GM12873 (cell line): Measurements from ENCODE around the gene UVSSA.

Experiments used
- TF ChIP-seq, protein P1 (sequence below): IDR thresholded peaks from 2 replicates; pipeline ENCODE4 v1.5.1; 2012; ENCODE audit warnings: low read depth, mild to moderate bottlenecking, moderate library complexity, low read length, control low read depth; ENCODE audit not compliant: insufficient read depth; ENCODE audit errors: missing control alignments

The UVSSA gene

DNA sequence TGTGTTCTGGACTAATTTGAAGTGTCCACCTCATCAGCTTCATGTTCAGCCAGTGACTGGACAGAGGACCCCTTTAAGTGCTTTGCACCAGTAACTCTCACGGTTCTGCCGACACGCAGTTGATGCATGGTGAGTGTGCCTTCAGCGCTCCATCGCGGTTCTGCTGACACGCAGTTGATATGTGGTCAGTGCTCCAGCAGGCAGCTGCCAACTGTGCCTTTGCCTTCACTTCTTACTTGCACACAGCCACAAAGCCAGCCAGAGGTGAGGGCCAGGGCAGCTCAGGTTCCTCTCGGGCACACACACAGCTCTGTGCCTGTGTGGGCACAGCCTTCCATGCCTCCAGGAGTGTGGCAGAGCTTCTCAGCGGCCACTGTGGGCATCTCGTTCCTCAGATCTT lies 46.9 kb downstream of the UVSSA start:
- TF ChIP-seq, protein P1, sequence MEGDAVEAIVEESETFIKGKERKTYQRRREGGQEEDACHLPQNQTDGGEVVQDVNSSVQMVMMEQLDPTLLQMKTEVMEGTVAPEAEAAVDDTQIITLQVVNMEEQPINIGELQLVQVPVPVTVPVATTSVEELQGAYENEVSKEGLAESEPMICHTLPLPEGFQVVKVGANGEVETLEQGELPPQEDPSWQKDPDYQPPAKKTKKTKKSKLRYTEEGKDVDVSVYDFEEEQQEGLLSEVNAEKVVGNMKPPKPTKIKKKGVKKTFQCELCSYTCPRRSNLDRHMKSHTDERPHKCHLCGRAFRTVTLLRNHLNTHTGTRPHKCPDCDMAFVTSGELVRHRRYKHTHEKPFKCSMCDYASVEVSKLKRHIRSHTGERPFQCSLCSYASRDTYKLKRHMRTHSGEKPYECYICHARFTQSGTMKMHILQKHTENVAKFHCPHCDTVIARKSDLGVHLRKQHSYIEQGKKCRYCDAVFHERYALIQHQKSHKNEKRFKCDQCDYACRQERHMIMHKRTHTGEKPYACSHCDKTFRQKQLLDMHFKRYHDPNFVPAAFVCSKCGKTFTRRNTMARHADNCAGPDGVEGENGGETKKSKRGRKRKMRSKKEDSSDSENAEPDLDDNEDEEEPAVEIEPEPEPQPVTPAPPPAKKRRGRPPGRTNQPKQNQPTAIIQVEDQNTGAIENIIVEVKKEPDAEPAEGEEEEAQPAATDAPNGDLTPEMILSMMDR: no peak

DNA sequence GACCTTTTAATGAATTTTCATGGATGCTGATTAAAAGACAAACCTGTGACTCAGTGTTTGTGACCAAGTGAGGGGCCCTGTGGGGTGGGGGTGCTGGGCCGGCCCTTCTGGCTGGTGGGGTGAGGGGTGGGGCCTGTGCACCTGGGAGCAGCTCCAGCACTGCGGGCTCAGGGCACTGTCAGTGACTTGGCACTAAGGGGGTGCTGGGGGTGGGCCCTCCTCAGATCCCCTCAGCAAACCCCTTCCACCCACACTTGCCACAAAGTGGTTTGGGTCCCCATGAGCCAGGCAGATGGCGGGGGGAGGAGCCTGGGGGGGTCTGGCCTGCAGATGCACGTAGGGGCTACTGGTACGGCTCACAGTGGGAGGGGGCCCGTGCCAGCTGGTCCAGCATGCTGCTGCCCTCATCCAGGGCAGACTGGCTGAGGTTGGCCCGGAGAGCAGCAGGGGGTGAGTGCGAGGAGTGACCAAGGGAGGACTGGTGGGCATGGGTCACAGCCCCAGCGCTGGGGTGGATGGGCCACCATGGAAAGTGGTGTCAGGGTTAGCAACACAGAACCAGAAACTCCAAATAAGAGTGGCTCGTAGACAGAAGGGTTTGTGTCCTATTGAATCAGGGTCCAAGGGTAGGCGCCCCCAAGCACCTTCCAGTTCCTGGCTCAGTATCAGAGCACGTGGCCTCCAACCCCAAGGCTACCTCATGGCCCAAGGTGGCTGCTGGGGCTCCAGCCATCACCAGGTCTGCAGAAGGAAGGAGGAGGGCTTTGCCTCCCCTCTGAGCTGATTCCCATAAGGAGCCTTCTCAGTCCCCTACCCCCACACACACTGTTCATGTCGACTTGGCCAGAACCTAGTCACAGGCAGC lies 49.2 kb downstream of the UVSSA start:
- TF ChIP-seq, protein P1: no peak

DNA sequence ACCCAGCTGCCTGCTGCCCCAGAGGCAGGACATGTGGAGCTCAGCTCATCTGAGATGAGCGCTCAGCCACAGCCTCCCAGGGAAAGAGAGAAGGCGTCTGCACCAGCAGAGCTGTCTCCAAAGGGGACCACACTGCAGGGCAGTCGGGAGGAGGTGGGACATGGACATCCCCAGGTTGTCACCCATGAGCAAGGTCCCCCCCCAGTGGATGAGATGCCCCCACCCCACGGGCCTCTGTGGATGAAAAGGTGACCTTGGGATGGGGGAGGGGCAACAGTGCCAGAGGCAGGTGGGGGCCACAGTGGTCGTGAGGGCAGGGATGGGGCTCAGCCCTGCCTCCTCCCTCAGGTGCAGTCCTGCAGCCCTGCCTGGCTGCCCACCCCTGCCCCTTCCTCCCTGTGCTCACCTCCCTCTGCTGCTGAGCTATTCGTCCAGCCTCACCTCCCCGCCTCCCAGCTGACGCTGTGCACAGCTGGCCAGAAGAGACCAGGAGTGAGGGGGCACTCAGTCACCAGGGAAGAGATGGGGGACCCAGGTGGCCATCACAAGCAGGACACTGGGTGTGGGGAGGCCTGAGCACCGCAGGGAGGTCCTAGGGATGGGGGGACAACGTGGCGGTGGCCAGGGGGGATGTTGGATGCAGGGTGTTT lies 49.9 kb downstream of the UVSSA start:
- TF ChIP-seq, protein P1: no peak

DNA sequence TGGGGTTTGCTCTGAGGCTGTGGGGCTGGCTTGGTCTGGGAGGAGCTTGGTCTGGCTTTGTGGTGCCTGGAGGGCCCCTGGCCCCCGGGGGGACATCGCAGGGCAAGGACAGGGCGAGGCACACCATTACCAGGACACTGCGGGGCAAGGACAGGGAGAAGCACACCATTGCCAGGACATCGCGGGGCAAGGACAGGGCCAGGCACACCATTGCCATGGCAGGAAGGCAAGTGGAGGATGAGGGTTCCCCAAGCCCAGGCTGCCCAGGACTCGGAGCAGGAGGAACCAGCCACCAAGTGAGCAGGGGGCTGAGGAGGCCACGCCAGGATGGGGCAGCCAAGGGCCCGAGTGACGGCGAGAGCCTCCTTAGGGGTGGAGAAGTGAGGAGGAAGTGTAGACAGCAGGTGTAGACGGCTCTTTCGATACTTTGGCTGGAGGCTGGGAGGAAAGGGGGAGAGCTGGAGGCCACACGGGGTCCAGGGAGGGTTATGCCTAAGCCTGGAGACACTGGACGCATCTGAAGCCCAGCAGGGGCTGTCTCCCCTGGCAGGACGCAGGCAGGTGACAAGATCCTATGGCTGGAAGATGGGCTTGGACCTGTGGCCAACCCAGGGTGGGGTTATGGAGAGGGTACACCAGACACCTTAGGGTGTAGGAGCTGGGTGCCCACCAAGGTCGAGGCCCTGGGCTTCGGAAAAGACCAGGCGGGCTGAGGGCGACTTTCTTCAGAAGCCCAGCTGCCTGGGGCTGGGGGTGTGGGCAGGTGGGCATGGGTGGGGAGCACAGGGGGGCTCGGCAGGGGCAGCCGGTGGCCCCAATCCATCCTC lies 51.9 kb downstream of the UVSSA start:
- TF ChIP-seq, protein P1: no peak

DNA sequence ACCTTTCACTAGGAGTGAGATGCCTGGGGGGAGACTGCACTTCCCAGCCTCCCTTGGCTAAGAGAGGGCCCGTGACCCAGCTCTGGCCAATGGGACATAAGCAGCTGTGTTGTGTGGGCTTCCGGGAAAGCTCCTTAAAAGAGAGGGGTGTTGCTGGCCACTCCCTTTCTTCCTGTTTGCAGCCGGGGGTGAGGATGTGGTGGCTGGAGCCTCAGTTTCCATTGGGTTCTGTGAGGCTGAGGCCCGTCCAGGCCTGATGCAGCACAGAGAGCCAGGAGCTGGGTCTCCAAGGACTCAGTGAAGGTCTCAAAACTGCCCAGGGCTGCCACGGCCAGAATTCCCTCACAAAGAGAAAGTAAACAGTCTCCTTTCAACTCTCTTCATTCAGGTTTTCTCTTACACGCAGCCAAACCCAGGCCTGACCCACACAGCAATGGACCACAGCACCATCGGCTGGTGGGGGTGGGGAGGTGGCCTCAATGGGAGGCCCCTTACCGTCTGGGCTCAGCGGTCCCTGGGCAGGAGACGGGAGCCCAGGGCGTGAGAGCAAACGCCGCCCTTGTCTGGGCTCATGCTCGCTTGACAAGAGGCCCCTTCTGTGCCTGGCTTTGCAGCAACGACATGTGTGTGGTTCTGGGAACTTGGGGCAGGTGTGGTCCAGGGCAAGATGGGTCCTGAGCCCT lies 52.6 kb downstream of the UVSSA start:
- TF ChIP-seq, protein P1: no peak

DNA sequence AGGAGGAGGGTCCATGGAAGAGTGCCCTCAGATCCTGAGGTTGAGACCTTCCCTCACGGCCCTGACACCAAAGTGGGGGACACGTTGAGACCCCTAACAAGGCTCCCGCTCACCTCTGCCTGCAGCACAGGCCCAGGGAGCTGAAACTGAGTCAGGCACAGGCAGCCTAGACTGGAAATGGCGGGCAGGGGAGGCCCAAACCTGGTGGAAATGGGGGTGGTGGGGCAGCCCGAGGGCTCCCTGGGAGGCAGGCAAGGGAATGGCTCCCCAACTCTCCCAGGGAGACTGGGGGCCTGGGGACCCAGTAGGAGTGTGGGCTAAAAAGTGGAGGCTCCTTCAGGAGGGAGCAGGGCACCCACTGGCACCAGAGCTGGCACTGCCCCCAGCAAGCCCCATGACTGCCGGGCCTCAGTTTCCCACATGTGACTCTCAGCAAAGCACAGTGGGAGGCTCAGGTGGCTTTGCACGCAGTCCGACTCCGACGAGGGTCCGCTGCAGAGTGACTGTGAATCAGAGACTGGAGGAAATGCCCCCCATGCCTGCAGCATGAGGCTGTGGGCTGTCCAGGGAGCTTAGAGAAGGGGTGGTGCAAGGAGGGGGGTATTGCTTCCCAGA lies 53.3 kb downstream of the UVSSA start:
- TF ChIP-seq, protein P1: no peak
